ENCODE measurements around the gene ODF2. TPM values are rescaled to one million over a fixed set of nuclear protein-coding genes. Genes with fewer than 3 reads are reported as not detected.
"Not testable (repeated sequence)": the region's sequence is repeated elsewhere in the genome, so short reads cannot be mapped to it uniquely, and the experiment has no call there.

ODF2 gene
- total RNA-seq, 1 experiment from 2014 or later: 36.8 TPM

GRCh38 chr9:128422783-128423150 is 33.0 kb upstream of the ODF2 start:
- Histone ChIP-seq H3K27ac (ENCODE audit: low read length) (no peak overlapping the region), H3K27me3 (ENCODE audit: control insufficient read depth, insufficient read depth, low read length) (no peaks in the 10 kb centered on the region), H3K4me3 (ENCODE audit: low read depth in 2 of 2, low read length in 2 of 2) (no peak overlapping the region), H3K9me3 (ENCODE audit: control insufficient read depth, insufficient read depth, low read depth, low read length) (no peaks in the 10 kb centered on the region), H3K36me3 (ENCODE audit: control insufficient read depth, insufficient read depth, low read length) (no peaks in the 10 kb centered on the region), H3K4me1 (ENCODE audit: control insufficient read depth, insufficient read depth, low read length) (peaks cover 4% of the 10 kb centered on the region)
- DNase-seq (ENCODE audit: low read depth, low spot score) (no peak), ATAC-seq (no peak)
- no peak for TF ChIP-seq POLR2AphosphoS5 (IDR thresholded peaks at IDR 0.05; ENCODE audit: low read depth, low read length)
- TF ChIP-seq SIN3A (IDR thresholded peaks at IDR 0.05; ENCODE audit: borderline replicate concordance, insufficient read depth, low read depth, low read length): no peak
- TF ChIP-seq, protein P1, sequence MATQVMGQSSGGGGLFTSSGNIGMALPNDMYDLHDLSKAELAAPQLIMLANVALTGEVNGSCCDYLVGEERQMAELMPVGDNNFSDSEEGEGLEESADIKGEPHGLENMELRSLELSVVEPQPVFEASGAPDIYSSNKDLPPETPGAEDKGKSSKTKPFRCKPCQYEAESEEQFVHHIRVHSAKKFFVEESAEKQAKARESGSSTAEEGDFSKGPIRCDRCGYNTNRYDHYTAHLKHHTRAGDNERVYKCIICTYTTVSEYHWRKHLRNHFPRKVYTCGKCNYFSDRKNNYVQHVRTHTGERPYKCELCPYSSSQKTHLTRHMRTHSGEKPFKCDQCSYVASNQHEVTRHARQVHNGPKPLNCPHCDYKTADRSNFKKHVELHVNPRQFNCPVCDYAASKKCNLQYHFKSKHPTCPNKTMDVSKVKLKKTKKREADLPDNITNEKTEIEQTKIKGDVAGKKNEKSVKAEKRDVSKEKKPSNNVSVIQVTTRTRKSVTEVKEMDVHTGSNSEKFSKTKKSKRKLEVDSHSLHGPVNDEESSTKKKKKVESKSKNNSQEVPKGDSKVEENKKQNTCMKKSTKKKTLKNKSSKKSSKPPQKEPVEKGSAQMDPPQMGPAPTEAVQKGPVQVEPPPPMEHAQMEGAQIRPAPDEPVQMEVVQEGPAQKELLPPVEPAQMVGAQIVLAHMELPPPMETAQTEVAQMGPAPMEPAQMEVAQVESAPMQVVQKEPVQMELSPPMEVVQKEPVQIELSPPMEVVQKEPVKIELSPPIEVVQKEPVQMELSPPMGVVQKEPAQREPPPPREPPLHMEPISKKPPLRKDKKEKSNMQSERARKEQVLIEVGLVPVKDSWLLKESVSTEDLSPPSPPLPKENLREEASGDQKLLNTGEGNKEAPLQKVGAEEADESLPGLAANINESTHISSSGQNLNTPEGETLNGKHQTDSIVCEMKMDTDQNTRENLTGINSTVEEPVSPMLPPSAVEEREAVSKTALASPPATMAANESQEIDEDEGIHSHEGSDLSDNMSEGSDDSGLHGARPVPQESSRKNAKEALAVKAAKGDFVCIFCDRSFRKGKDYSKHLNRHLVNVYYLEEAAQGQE (IDR thresholded peaks at IDR 0.05; ENCODE audit: insufficient read depth in 1 of 2, low read depth in 2 of 2, low read length in 1 of 2): no peak
- TF ChIP-seq TCF7L2 (IDR thresholded peaks at IDR 0.05; ENCODE audit: low read depth, low read length): no peak
- TF ChIP-seq CTCF (IDR thresholded peaks at IDR 0.05): no peak
- CTCF ChIA-PET: no interaction called here
- in situ Hi-C loops (cut with HindIII; ENCODE audit: low pct_unique_long_range_greater_than_20kb, low sequenced_read_pairs) (no loop called here), intact Hi-C loops (cut with micrococcal nuclease; ENCODE audit: unreplicated experiment) (no loop called here)
- POLR2A ChIA-PET: no interaction called here
- no TSS peak for BruUV-seq (replicated peaks)

GRCh38 chr9:128423356-128423755 is 32.5 kb upstream of the ODF2 start:
- POLR2A ChIA-PET; ATAC-seq; H3K36me3 ChIP-seq (ENCODE audit: control insufficient read depth, insufficient read depth, low read length); H3K4me1 ChIP-seq (ENCODE audit: control insufficient read depth, insufficient read depth, low read length); H3K27me3 ChIP-seq (ENCODE audit: control insufficient read depth, insufficient read depth, low read length); in situ Hi-C loops (cut with HindIII; ENCODE audit: low pct_unique_long_range_greater_than_20kb, low sequenced_read_pairs); H3K4me3 ChIP-seq (ENCODE audit: low read depth in 2 of 2, low read length in 2 of 2); H3K27ac ChIP-seq (ENCODE audit: low read length); DNase-seq (ENCODE audit: low read depth, low spot score); H3K9me3 ChIP-seq (ENCODE audit: control insufficient read depth, insufficient read depth, low read depth, low read length); CTCF ChIA-PET; intact Hi-C loops (cut with micrococcal nuclease; ENCODE audit: unreplicated experiment); BruUV-seq (replicated peaks): not testable (repeated sequence)

DNA sequence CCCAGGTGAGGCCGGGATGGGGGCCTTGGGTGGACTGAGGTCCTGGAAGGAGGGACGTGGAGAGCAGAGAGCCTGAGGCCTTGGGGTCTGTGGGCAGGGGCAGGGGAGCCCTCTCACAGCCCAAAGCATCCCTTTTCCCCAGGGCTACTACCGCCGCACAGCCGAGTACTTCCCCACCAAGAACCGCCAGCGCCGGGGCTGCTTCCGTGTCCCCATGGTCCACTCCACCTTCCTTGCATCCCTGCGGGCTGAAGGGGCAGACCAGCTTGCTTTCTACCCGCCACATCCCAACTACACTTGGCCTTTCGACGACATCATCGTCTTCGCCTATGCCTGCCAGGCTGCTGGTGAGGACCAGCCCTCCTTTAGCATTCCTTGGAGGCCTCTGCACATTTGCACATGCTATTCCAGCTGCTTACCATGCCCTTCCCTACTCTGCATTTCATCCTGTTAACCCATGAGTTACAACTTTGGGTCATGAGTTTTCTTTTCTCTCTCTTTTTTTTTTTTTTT is 31.5 kb upstream of the ODF2 start:
- no peaks in the 10 kb centered on the region for H3K9me3 ChIP-seq (ENCODE audit: control insufficient read depth, insufficient read depth, low read depth, low read length)
- no peaks in the 10 kb centered on the region for H3K36me3 ChIP-seq (ENCODE audit: control insufficient read depth, insufficient read depth, low read length)
- H3K27ac ChIP-seq (ENCODE audit: low read length): no peak overlapping the region
- intact Hi-C loops (cut with micrococcal nuclease; ENCODE audit: unreplicated experiment): no loop called here
- ChIA-PET POLR2A (no interaction called here), CTCF (no interaction called here)
- no peak for ATAC-seq
- no peaks in the 10 kb centered on the region for H3K27me3 ChIP-seq (ENCODE audit: control insufficient read depth, insufficient read depth, low read length)
- no peak for DNase-seq (ENCODE audit: low read depth, low spot score)
- H3K4me1 ChIP-seq (ENCODE audit: control insufficient read depth, insufficient read depth, low read length): no peaks in the 10 kb centered on the region; the same call in 1 of the 2 replicates
- no peak overlapping the region for H3K4me3 ChIP-seq (ENCODE audit: low read depth in 2 of 2, low read length in 2 of 2)
- TF ChIP-seq, protein P1 (IDR thresholded peaks at IDR 0.05; ENCODE audit: insufficient read depth in 1 of 2, low read depth in 2 of 2, low read length in 1 of 2): no peak
- no peak for TF ChIP-seq CTCF (IDR thresholded peaks at IDR 0.05)
- no peak for TF ChIP-seq SIN3A (IDR thresholded peaks at IDR 0.05; ENCODE audit: borderline replicate concordance, insufficient read depth, low read depth, low read length)
- no peak for TF ChIP-seq TCF7L2 (IDR thresholded peaks at IDR 0.05; ENCODE audit: low read depth, low read length)
- no peak for TF ChIP-seq POLR2AphosphoS5 (IDR thresholded peaks at IDR 0.05; ENCODE audit: low read depth, low read length)
- BruUV-seq (replicated peaks): no TSS peak
- in situ Hi-C loops (cut with HindIII; ENCODE audit: low pct_unique_long_range_greater_than_20kb, low sequenced_read_pairs): no loop called here

Data from Panc1 (cell line).